ENCODE measurements around the gene ZIC1.

The ZIC1 gene

GRCh38 chr3:147404800-147405230 lies 4.3 kb upstream of the ZIC1 start:
- TF ChIP-seq, protein P1, sequence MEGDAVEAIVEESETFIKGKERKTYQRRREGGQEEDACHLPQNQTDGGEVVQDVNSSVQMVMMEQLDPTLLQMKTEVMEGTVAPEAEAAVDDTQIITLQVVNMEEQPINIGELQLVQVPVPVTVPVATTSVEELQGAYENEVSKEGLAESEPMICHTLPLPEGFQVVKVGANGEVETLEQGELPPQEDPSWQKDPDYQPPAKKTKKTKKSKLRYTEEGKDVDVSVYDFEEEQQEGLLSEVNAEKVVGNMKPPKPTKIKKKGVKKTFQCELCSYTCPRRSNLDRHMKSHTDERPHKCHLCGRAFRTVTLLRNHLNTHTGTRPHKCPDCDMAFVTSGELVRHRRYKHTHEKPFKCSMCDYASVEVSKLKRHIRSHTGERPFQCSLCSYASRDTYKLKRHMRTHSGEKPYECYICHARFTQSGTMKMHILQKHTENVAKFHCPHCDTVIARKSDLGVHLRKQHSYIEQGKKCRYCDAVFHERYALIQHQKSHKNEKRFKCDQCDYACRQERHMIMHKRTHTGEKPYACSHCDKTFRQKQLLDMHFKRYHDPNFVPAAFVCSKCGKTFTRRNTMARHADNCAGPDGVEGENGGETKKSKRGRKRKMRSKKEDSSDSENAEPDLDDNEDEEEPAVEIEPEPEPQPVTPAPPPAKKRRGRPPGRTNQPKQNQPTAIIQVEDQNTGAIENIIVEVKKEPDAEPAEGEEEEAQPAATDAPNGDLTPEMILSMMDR (IDR thresholded peaks at IDR 0.05), result no peak

- TF ChIP-seq, protein P1 (IDR thresholded peaks at IDR 0.05), result no peak
Observed at GRCh38 chr3:147405231-147406027, 3.7 kb upstream of the ZIC1 start.

DNA sequence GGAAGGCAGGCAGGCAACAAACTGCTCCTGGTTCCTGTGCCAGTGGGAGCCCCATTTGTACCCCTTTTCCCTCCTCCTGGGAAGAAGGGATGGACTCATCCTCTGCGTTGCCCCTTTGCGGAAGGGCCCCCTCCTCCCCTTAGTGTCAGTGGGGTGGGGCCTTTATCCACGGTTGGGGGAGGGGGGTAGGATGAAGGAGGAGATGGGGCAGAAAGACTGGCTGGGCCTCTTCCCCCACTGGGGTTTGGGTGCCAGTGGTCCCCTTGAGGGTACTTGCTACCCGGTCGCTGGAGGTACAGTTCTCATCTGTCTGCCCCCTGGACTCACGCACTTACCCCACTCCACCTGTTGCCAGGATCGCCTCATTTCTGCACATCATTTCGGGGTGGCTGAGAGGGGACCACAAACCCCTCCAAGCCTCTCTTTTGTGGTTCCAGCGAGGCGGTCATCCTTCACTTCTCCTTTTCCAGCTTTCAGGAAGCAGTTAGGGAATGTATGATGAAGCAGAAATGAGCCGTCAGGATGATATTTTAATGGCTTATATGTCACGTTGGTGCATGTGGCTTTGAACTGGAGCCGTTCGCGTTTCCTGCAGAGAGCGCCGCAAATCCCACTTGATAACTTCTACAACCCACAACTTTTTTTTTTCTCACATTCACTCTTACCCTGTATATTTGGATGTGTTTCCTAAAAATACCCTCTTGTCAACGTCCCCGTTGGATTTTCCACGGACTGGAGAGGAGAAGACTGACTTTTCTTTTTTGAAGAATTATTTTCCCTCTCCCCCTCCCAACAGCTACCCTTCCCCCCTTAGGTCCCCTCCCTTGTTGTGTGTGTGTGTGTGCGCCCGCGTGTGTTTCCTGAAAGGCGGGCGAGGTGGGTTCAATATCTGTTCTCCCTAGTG lies 2.9 kb upstream of the ZIC1 start, which contains the start of gene ZIC4:
Gene ZIC4 (minus strand): TSS at position 516 of the 904 bp plus-strand sequence. CDS start 3,746 bp downstream, outside the sequence.
- TF ChIP-seq, protein P1 (IDR thresholded peaks at IDR 0.05), result no peak

DNA sequence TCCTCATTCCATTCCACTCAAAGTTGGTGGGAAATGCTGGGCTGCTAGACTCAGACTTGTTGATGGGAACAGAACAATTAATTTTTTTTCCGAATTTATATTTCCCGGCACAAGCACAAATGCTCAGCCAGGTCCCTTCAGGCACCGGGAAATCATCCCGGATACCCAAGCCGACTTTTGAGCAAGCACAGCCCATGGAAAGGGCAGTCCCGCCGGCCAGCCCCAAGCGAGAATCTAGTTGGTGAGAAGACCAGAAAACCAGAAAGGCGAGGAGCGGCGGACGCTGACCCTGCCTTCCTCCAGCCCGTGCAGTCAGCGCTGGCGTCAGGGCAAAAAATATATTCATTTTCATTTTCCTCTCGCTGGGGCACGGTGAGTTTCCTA lies 2.1 kb upstream of the ZIC1 start:
- TF ChIP-seq, protein P1 (IDR thresholded peaks at IDR 0.05), result no peak

DNA sequence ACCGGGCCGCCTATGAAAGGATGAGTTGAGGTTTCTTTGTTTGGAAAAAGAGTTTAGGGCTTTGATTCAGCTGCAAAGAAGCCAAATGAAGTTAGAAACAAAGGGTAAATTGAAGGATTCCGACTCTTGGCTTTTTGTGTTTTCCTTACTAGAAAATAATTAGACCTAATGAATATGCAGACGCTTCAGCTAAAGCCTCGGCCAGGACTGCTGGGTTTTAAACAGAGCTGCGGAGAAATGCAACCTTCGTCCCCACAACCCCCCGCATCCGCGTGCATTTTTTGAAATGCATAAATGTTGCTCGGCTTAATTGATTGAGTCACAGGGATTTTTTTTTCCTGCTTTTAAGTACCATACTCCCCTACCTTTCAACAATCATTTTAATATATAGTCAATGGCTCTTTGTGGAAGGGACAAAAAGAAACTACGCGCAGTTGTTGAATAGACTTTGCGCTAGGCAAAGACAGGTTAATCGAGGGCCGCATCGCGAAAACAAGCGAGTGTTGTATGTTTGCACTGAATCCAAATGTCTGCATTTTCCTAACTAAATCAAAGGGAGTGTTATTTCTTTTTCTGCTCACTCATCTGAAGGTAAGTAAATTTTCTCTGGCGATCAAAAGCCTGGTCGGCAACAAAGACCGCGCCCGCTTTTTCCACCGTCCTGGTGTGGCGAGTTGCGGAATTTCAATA lies 1.5 kb upstream of the ZIC1 start:
- TF ChIP-seq, protein P1 (IDR thresholded peaks at IDR 0.05), result no peak

GRCh38 chr3:147408188-147409100 lies 721 bp upstream of the ZIC1 start:
- TF ChIP-seq, protein P1 (IDR thresholded peaks at IDR 0.05), result no peak
